ENCODE data around the gene SH3GL3.

The SH3GL3 gene

GRCh38 chr15:83610901-83611685 lies 164.0 kb downstream of the SH3GL3 start:
- no peak for DNase-seq
- TF ChIP-seq POLR2A (IDR thresholded peaks at IDR 0.05; ENCODE audit: low read length) (no peak), GATA1 (IDR thresholded peaks at IDR 0.05; ENCODE audit: low read depth, low read length) (no peak)

GRCh38 chr15:83612226-83612625 lies 165.1 kb downstream of the SH3GL3 start:
- no peak for TF ChIP-seq POLR2A (IDR thresholded peaks at IDR 0.05; ENCODE audit: low read length)
- no peak for TF ChIP-seq GATA1 (IDR thresholded peaks at IDR 0.05; ENCODE audit: low read depth, low read length)
- no peak for DNase-seq

DNA sequence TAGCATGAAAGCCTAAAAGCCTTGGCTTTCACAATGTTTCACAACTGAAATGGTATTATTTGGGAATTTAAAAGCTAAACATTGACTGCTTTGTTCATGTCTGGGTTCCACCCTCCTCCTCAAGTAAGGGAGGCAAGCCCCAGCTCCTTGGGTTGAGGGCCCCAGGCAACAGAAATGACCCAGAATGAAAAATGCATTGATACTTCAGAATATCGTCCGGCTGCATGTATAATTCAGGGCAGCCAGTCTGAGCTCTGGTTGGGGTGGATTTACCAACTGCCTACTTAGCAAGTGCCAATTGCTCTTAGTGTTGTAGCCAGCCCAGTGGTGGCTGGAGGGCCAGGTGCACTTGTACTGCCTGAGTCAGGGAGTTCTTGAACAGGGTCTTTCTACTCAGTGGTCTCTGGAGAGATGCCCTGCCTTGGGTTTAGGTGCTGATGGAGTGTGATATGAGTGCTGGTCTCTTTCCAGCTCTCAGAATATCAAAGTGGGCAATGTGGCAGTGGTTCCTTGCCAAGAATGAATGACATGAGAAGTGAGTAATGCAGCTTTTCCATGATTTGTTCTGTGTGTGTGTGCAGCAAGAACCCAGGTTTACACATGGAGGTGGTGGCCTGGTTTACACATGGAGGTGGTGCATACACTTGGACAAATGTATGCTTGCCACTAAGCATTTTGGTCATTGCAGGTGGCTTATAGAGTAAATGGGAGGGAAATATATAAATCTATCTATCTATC lies 165.9 kb downstream of the SH3GL3 start:
- no peak for DNase-seq
- TF ChIP-seq POLR2A (IDR thresholded peaks at IDR 0.05; ENCODE audit: low read length) (no peak), GATA1 (IDR thresholded peaks at IDR 0.05; ENCODE audit: low read depth, low read length) (no peak)

- DNase-seq: no peak
Measured at GRCh38 chr15:83613714-83614113, 166.6 kb downstream of the SH3GL3 start.

DNA sequence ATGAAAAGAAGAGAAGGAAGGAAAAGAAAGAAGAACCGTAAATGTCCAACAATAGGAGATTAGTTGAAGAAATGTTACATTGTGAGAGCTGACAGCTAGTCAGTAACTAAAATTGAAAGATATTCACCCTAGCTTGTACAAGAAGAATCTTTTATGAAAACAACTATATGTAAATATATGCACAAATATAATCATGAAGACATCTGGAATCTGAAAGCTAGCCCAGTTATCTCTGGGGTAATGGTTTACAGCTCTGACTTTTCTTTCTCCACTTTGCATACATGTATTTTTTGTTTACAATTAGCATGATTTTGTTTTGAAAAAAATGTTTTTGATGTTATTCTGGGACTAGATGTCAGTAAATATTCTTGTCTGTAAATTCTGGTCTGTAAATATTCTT lies 169.7 kb downstream of the SH3GL3 start:
- no peak for TF ChIP-seq GATA1 (IDR thresholded peaks at IDR 0.05; ENCODE audit: low read depth, low read length)
- TF ChIP-seq POLR2A (IDR thresholded peaks at IDR 0.05; ENCODE audit: low read length): no peak

More at GRCh38 chr15:83613714-83614113, 166.6 kb downstream of the SH3GL3 start:
- TF ChIP-seq GATA1 (IDR thresholded peaks at IDR 0.05; ENCODE audit: low read depth, low read length) (no peak), POLR2A (IDR thresholded peaks at IDR 0.05; ENCODE audit: low read length) (no peak)

DNA sequence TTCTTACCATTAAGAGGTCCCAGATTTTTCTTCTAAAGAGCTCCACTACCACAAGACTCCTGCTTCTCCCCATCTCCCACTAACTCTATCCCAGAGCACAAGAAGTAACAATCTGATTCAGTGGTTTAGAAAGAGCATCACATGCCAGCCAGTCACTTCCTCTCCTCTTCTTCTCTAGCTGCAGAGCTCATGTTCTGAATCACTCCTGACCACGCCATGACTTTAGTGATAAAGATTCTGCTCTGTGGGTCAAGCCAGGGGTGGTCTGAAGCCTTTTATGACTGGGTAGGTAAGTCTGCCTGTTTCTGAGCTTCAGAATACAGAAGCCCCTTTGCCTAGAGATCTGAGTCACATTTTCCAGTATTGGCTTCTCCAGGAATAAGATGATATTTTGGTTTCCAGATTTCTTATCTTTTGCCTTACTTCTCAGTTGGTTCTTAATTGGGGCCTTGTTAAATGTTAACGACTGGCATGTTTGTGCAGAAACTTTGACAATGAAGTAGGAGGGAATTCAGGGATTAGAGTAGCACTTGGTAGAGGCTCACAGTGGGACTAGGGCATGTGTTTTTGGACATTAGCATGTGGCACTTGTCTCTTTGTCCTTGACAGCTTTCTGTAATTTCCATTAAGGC lies 179.1 kb downstream of the SH3GL3 start:
- no peak for DNase-seq
- no peak for TF ChIP-seq POLR2A (IDR thresholded peaks at IDR 0.05; ENCODE audit: low read length)

More for the DNA sequence above, 169.7 kb downstream of the SH3GL3 start:
- no peak for DNase-seq

GRCh38 chr15:83631534-83631933 lies 184.4 kb downstream of the SH3GL3 start:
- DNase-seq: no peak

GRCh38 chr15:83643201-83643600 lies 196.1 kb downstream of the SH3GL3 start:
- DNase-seq: no peak
- TF ChIP-seq POLR2A (IDR thresholded peaks at IDR 0.05; ENCODE audit: low read length) (no peak), GATA1 (IDR thresholded peaks at IDR 0.05; ENCODE audit: low read depth, low read length) (no peak)

More at GRCh38 chr15:83631534-83631933, 184.4 kb downstream of the SH3GL3 start:
- no peak for TF ChIP-seq POLR2A (IDR thresholded peaks at IDR 0.05; ENCODE audit: low read length)
- TF ChIP-seq GATA1 (IDR thresholded peaks at IDR 0.05; ENCODE audit: low read depth, low read length): no peak

DNA sequence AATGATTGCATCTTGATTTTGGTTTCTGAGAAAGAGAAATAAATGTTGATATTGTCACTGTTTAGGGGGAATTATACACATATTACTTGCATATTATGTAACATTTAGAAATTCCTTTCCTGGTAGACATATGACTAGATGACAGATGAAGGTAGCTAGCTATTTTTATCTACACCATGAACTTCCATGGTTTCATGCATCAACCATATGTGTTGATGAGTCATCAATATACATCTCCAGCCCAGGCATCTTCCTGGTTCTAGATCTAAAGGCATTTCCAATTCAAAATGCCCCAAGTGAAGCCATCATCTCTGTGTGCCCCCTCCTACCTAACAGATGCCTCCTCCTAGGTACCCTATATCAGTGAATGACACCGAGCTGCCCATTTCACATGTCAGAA lies 197.3 kb downstream of the SH3GL3 start:
- TF ChIP-seq POLR2A (IDR thresholded peaks at IDR 0.05; ENCODE audit: low read length) (no peak), GATA1 (IDR thresholded peaks at IDR 0.05; ENCODE audit: low read depth, low read length) (no peak)
- no peak for DNase-seq

DNA sequence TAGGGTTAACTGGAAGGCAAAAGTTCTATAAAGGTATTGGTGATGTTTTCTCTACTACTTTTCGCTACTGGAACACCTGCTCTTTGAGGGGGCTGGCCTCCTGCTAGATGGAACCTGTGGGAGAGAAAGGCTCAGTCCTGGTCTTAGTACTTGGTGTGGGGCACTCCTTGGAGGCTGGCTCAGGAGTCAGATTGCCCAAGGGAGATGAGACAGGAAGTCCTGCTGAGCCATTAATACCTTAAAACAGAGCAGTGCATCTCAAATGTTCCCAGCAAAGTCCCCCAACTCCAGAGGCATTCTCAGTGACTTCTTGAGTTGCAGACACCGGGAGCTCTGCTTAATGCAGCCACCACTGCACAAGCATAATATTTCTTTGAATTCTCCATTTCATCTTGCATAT lies 203.7 kb downstream of the SH3GL3 start:
- DNase-seq: no peak
- TF ChIP-seq POLR2A (IDR thresholded peaks at IDR 0.05; ENCODE audit: low read length) (no peak), GATA1 (IDR thresholded peaks at IDR 0.05; ENCODE audit: low read depth, low read length) (no peak)

- no peak for TF ChIP-seq GATA1 (IDR thresholded peaks at IDR 0.05; ENCODE audit: low read depth, low read length)
- no peak for TF ChIP-seq POLR2A (IDR thresholded peaks at IDR 0.05; ENCODE audit: low read length)
Measured at GRCh38 chr15:83651541-83651940, 204.4 kb downstream of the SH3GL3 start.

GRCh38 chr15:83652626-83653204 lies 205.6 kb downstream of the SH3GL3 start:
- DNase-seq: no peak
- TF ChIP-seq POLR2A (IDR thresholded peaks at IDR 0.05; ENCODE audit: low read length) (no peak), GATA1 (IDR thresholded peaks at IDR 0.05; ENCODE audit: low read depth, low read length) (no peak)

More at GRCh38 chr15:83651541-83651940, 204.4 kb downstream of the SH3GL3 start:
- DNase-seq: no peak

- TF ChIP-seq GATA1 (IDR thresholded peaks at IDR 0.05; ENCODE audit: low read depth, low read length): no peak
- no peak for TF ChIP-seq POLR2A (IDR thresholded peaks at IDR 0.05; ENCODE audit: low read length)
- DNase-seq: no peak
Measured at GRCh38 chr15:83653288-83653638, 206.1 kb downstream of the SH3GL3 start.
